Vagina (tissue), 2 donors: ENCODE results near the gene CBX8. TPM values are rescaled to one million over a fixed set of nuclear protein-coding genes. Genes with fewer than 3 reads are reported as not detected.

Source experiments
- DNase-seq, 2 donors: peaks; one replicate each; pipeline ENCODE4 v3.0.0-alpha.2; 2017; ENCODE audit errors: extremely low spot score in 2 of 2
- H3K27ac ChIP-seq: fragments of 200-600 bp; sonication (generic); one replicate; pipeline ENCODE4 v1.5.1; 2019
- H3K27me3 ChIP-seq: fragments of 200-600 bp; sonication (generic); one replicate; pipeline ENCODE4 v1.5.1; 2019
- H3K36me3 ChIP-seq, 2 donors: fragments of 200-600 bp; sonication (generic); one replicate each; pipeline ENCODE4 v1.5.1; 2017 to 2019
- H3K4me1 ChIP-seq: fragments of 200-600 bp; sonication (generic); one replicate; pipeline ENCODE4 v1.5.1; 2019
- H3K4me3 ChIP-seq, 2 donors: fragments of 200-600 bp; sonication (generic); 1 replicate in 1 of 2; 2 replicates in 1 of 2; pipeline ENCODE4 v1.5.1; 2016 to 2019
- H3K9me3 ChIP-seq: fragments of 200-600 bp; sonication (generic); one replicate; pipeline ENCODE4 v1.5.1; 2019
- POLR2A ChIP-seq, 2 donors: fragments of 450-650 bp; IDR thresholded peaks; one replicate each; pipeline ENCODE4 v1.6.1; 2017; ENCODE audit warnings: antibody characterized with exemption in 2 of 2, mild to moderate bottlenecking in 2 of 2, moderate library complexity in 2 of 2
- POLR2AphosphoS5 ChIP-seq, 2 donors: sonication (generic); formaldehyde crosslinking; IDR thresholded peaks; one replicate each; pipeline ENCODE4 v1.9.0; 2017; ENCODE audit warnings: antibody characterized with exemption in 2 of 2, mild to moderate bottlenecking in 2 of 2, low read depth in 1 of 2; ENCODE audit not compliant: insufficient read depth in 1 of 2
- intact Hi-C: fragments of 100-400 bp; cut with DNase I; formaldehyde crosslinking; loops from one replicate; pipeline ENCODE4 v1.15.1; 2023
- total RNA-seq: library from RNA; depleted of rRNA; stranded (reverse); fragments of >200 nt; gene quantifications from one replicate; pipeline ENCODE4 v1.2.3, GENCODE V29; 2016
- TF ChIP-seq, protein P1 (sequence below), 3 experiments: fragments of 450-650 bp in 2 of 3; fragments of 200-600 bp in 1 of 3; sonication (generic) in 1 of 3; IDR thresholded peaks; one replicate each; pipeline ENCODE4 v1.5.1; 2017 to 2019; ENCODE audit warnings: antibody characterized with exemption in 3 of 3, mild to moderate bottlenecking in 2 of 3, moderate library complexity in 2 of 3

The CBX8 gene
- total RNA-seq, 1 donor from 2014 or later, result 0.98 TPM

- Histone ChIP-seq H3K36me3 (no peaks in the 10 kb centered on the region), H3K4me3 (peak overlapping the region; percentile 54 to 62), H3K9me3 (no peaks in the 10 kb centered on the region), H3K27me3 (no peaks in the 10 kb centered on the region), H3K4me1 (peaks cover 24% of the 10 kb centered on the region), H3K27ac (peak overlapping the region; percentile 49)
- TF ChIP-seq POLR2A (IDR thresholded peaks at IDR 0.05) (no peak), POLR2AphosphoS5 (IDR thresholded peaks at IDR 0.05; ENCODE audit: insufficient read depth in 1 of 2, low read depth in 1 of 2) (no peak)
- TF ChIP-seq, protein P1, sequence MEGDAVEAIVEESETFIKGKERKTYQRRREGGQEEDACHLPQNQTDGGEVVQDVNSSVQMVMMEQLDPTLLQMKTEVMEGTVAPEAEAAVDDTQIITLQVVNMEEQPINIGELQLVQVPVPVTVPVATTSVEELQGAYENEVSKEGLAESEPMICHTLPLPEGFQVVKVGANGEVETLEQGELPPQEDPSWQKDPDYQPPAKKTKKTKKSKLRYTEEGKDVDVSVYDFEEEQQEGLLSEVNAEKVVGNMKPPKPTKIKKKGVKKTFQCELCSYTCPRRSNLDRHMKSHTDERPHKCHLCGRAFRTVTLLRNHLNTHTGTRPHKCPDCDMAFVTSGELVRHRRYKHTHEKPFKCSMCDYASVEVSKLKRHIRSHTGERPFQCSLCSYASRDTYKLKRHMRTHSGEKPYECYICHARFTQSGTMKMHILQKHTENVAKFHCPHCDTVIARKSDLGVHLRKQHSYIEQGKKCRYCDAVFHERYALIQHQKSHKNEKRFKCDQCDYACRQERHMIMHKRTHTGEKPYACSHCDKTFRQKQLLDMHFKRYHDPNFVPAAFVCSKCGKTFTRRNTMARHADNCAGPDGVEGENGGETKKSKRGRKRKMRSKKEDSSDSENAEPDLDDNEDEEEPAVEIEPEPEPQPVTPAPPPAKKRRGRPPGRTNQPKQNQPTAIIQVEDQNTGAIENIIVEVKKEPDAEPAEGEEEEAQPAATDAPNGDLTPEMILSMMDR (IDR thresholded peaks at IDR 0.05), result no peak
- DNase-seq, result no peak
- intact Hi-C loops, result no loop called here
Measured at GRCh38 chr17:79778504-79779083, 18.3 kb downstream of the CBX8 start.

DNA sequence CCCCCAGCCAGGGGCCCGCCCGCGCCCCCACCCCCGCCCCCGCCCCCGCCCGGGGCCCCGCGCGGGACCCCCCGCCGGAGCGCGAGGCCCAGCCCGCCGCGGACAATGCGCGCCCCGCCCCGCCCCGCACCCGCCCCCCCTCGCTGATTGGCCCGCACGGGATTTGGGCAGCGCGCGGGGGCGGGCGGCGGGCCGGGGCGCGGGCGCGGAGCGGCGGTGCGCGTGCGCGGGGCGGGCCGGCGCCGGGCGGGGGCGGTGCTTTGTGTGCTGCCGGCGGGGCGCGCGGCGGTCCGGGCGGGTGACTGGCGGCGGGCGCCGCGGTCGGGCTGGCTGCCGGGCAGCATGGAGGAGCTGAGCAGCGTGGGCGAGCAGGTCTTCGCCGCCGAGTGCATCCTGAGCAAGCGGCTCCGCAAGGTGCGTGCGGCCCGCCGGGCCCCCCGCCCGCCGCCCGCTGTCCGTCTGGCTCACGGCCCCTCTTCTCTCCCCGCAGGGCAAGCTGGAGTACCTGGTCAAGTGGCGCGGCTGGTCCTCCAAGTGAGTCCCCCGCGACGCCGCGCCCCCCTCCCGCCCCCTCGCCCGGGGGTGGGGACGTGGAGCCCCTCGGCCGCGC lies 18.9 kb downstream of the CBX8 start, which contains the start of gene CBX2:
TSS of gene CBX2 (plus strand) at position 255 of the 610 bp plus-strand sequence. CDS start at position 343, 88 bp downstream.
- no peak for DNase-seq
- Histone ChIP-seq H3K36me3 (no peaks in the 10 kb centered on the region), H3K27me3 (no peaks in the 10 kb centered on the region), H3K9me3 (no peaks in the 10 kb centered on the region), H3K27ac (peak within 1 kb of the TSS; percentile 58), H3K4me3 (peak within 1 kb of the TSS; percentile 59 to 62), H3K4me1 (peaks cover 24% of the 10 kb centered on the region)
- intact Hi-C loops, result no loop called here
- TF ChIP-seq POLR2A (IDR thresholded peaks at IDR 0.05) (no peak), POLR2AphosphoS5 (IDR thresholded peaks at IDR 0.05; ENCODE audit: insufficient read depth in 1 of 2, low read depth in 1 of 2) (no peak)
- TF ChIP-seq, protein P1 (IDR thresholded peaks at IDR 0.05), result no peak

DNA sequence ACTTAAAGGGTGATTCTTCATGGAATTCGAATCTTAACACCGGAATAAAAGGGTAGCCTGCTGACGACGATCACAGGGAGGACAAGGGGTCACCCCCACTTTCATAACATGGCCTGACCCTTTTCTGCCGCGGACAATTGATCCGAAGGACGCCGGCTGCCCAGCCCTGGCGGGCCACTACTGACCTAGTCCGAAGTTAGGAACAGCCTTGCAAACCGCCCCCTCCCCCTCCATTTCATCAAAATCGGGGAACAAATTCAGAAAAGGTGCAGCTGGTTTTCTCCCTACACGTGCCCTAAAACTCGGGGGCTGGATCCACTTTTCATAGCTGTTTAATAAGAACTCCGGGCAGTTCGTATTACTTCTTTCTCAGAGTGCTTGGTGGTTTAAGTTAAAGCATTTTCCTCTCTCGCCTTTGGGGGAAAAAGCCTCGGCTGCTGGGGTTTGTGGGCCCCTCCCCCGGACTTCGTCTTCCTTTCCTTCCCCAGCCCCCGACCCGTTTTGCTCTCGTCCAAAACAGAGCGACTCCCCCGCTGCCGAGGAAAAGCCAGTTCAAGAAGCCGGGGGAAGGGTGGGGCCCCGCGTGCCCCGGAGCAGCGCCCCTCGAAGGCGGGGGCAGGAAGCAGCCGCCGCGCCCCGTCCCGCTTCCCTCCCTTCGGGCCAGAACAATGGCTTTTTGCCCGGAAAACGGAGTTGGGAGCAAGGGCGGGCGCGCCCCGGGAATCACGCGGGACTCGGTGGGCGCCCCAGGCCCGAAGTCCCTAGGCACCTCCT lies 19.6 kb downstream of the CBX8 start:
- Histone ChIP-seq H3K4me1 (peaks cover 24% of the 10 kb centered on the region), H3K4me3 (peak overlapping the region; percentile 53 to 59), H3K36me3 (no peaks in the 10 kb centered on the region), H3K27ac (peak overlapping the region; percentile 58), H3K9me3 (no peaks in the 10 kb centered on the region), H3K27me3 (peaks cover 4% of the 10 kb centered on the region)
- DNase-seq, result no peak
- intact Hi-C loops, result no loop called here
- TF ChIP-seq POLR2AphosphoS5 (IDR thresholded peaks at IDR 0.05; ENCODE audit: insufficient read depth in 1 of 2, low read depth in 1 of 2) (no peak), POLR2A (IDR thresholded peaks at IDR 0.05) (no peak)
- TF ChIP-seq, protein P1 (IDR thresholded peaks at IDR 0.05), result no peak

DNA sequence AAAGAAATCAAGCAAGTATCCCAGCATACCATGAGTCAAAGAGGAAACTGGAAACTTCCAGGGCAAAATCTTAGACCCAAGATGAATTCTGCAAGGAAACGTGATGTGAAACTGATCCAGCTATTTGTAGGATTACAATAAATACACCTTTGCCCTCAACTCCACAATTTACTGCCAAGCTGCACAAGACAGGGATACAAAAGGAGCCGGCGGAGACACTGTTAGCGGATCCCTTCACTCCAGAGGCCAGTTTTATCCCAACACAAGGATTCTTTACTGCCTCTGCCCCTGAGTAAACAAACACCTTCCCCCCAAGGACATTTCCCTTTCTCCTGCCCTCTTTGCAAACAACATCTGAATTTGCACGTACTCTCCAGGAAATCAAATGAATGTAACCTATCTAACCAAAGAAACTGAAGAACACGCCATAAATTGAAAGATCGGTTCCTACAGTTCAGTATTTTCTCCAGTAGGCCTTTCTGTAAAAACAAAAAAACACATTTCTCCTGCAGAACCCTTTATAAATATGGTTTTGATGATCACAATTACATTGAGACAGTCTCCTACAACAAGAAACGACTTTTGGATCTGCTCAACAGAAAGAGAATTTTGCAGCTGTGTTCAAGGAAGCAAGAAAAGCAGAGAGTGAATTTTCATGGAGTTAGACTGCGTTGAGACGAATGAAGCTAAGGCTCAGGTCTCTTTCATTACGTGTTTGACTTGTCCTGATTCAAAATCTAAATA lies 20.3 kb downstream of the CBX8 start:
- intact Hi-C loops, result no loop called here
- Histone ChIP-seq H3K9me3 (no peaks in the 10 kb centered on the region), H3K27me3 (peaks cover 4% of the 10 kb centered on the region), H3K27ac (peak overlapping the region; percentile 58), H3K36me3 (no peaks in the 10 kb centered on the region), H3K4me1 (peaks cover 24% of the 10 kb centered on the region), H3K4me3 (peak overlapping the region; percentile 53 to 59)
- TF ChIP-seq POLR2A (IDR thresholded peaks at IDR 0.05) (no peak), POLR2AphosphoS5 (IDR thresholded peaks at IDR 0.05; ENCODE audit: insufficient read depth in 1 of 2, low read depth in 1 of 2) (no peak)
- TF ChIP-seq, protein P1 (IDR thresholded peaks at IDR 0.05), result no peak
- DNase-seq, result no peak
